HepG2 (cell line): ENCODE data around the gene SENP7. TPM values are rescaled to one million over a fixed set of nuclear protein-coding genes. Genes with fewer than 3 reads are reported as not detected.

ENCODE experiments used
- ATM ChIP-seq: fragments of 450-650 bp; IDR thresholded peaks from 2 replicates; pipeline ENCODE4 v1.7.1; 2017; ENCODE audit warnings: mild to moderate bottlenecking, borderline replicate concordance
- CENPT ChIP-seq: sonication (generic); formaldehyde crosslinking; IDR thresholded peaks from 2 replicates; pipeline ENCODE4 v1.8.0; 2022; ENCODE audit warnings: low read depth, mild to moderate bottlenecking, moderate library complexity, missing genetic modification reagents
- CSRNP2 ChIP-seq: sonication (generic); formaldehyde crosslinking; conservative IDR thresholded peaks from 2 replicates; pipeline ENCODE4 v1.8.0; 2022; ENCODE audit warnings: low read depth, missing genetic modification reagents
- EED ChIP-seq: sonication (generic); formaldehyde crosslinking; IDR thresholded peaks from 2 replicates; pipeline ENCODE4 v1.5.0; 2020; ENCODE audit warnings: mild to moderate bottlenecking, missing genetic modification reagents
- GTF2F1 ChIP-seq: fragments of 150-350 bp; IDR thresholded peaks from 2 replicates; pipeline ENCODE4 v1.6.1; 2014; ENCODE audit warnings: low read length
- HCFC1 ChIP-seq: fragments of 150-350 bp; IDR thresholded peaks from 2 replicates; pipeline ENCODE4 v1.6.1; 2014; ENCODE audit warnings: low read depth, low read length
- HNF4A ChIP-seq: sonication (generic); formaldehyde crosslinking; IDR thresholded peaks from 2 replicates; pipeline ENCODE4 v1.4.0; 2020; ENCODE audit warnings: missing genetic modification reagents
- KDM1A ChIP-seq: IDR thresholded peaks from 2 replicates; pipeline ENCODE4 v1.6.1; 2016; ENCODE audit warnings: missing compliant biosample characterization
- MEIS2 ChIP-seq: sonication (generic); formaldehyde crosslinking; IDR thresholded peaks from 2 replicates; pipeline ENCODE4 v1.9.0; 2021; ENCODE audit warnings: mild to moderate bottlenecking, missing genetic modification reagents
- PHF21A ChIP-seq: sonication (generic); formaldehyde crosslinking; IDR thresholded peaks from 2 replicates; pipeline ENCODE4 v1.5.0; 2020; ENCODE audit warnings: mild to moderate bottlenecking, missing genetic modification reagents
- RERE ChIP-seq: IDR thresholded peaks from 2 replicates; pipeline ENCODE4 v1.6.1; 2016; ENCODE audit warnings: low read depth, missing genetic modification reagents, missing compliant biosample characterization
- RFXANK ChIP-seq: IDR thresholded peaks from 2 replicates; pipeline ENCODE4 v1.6.1; 2016
- SNAPC2 ChIP-seq: sonication (generic); formaldehyde crosslinking; IDR thresholded peaks from 2 replicates; pipeline ENCODE4 v1.8.1; 2022; ENCODE audit warnings: mild to moderate bottlenecking, missing genetic modification reagents
- TMF1 ChIP-seq: sonication (generic); formaldehyde crosslinking; IDR thresholded peaks from 2 replicates; pipeline ENCODE4 v1.8.1; 2022; ENCODE audit warnings: low read depth, missing genetic modification reagents
- ZMAT3 ChIP-seq: sonication (generic); formaldehyde crosslinking; conservative IDR thresholded peaks from 2 replicates; pipeline ENCODE4 v1.7.0; 2021; ENCODE audit warnings: missing genetic modification reagents
- ZNF224 ChIP-seq: sonication (generic); formaldehyde crosslinking; IDR thresholded peaks from 2 replicates; pipeline ENCODE4 v1.5.0; 2020; ENCODE audit warnings: mild to moderate bottlenecking, missing genetic modification reagents
- ZNF274 ChIP-seq: sonication (generic); formaldehyde crosslinking; IDR thresholded peaks from 2 replicates; pipeline ENCODE4 v1.5.1; 2020; ENCODE audit warnings: mild to moderate bottlenecking, missing genetic modification reagents
- ZNF296 ChIP-seq: sonication (generic); formaldehyde crosslinking; conservative IDR thresholded peaks from 2 replicates; pipeline ENCODE4 v1.5.0; 2020; ENCODE audit warnings: mild to moderate bottlenecking, missing genetic modification reagents
- ZNF556 ChIP-seq: sonication (generic); formaldehyde crosslinking; IDR thresholded peaks from 2 replicates; pipeline ENCODE4 v1.4.0; 2020; ENCODE audit warnings: mild to moderate bottlenecking, missing genetic modification reagents, borderline replicate concordance
- ZNF704 ChIP-seq: sonication (generic); formaldehyde crosslinking; IDR thresholded peaks from 2 replicates; pipeline ENCODE4 v1.8.1; 2023; ENCODE audit warnings: mild to moderate bottlenecking, inconsistent platforms, moderate library complexity, missing genetic modification reagents, borderline replicate concordance
- ZNF761 ChIP-seq: sonication (generic); formaldehyde crosslinking; conservative IDR thresholded peaks from 2 replicates; pipeline ENCODE4 v1.4.0; 2020; ENCODE audit warnings: mild to moderate bottlenecking, missing genetic modification reagents
- polyA plus RNA-seq, 8 experiments: library from polyadenylated mRNA; depleted of rRNA in 3 of 8; stranded (reverse) in 7 of 8; unstranded in 1 of 8; fragments of >200 nt; fragmentation: Illumina TruSeq in 4 of 8; extraction: Trizol in 4 of 8; gene quantifications; 2 replicates each; pipeline versions ENCODE4 v1.2.1 to v1.2.3, GENCODE V29; 2011 to 2016; ENCODE audit warnings: low read depth in 4 of 8, missing spikeins in 1 of 8, mixed read lengths in 1 of 8; ENCODE audit not compliant: insufficient read depth in 1 of 8
- total RNA-seq, 5 experiments: library from RNA; depleted of rRNA; stranded (reverse); fragments of >200 nt; fragmentation: Illumina TruSeq; extraction: Trizol; gene quantifications; 2 replicates each; pipeline ENCODE4 v1.2.3, GENCODE V29; 2016; ENCODE audit warnings: low read depth in 1 of 5
- TF ChIP-seq, protein P1 (sequence below): IDR thresholded peaks from 2 replicates; pipeline ENCODE4 v1.6.1; 2016

Gene SENP7
- total and polyA plus RNA-seq, 2 of the 13 experiments (the other 11 are each of a cell fraction or from before 2014, with no cell fraction given): 9.1 to 10.3 TPM

- TF ChIP-seq GTF2F1 (no peak), CENPT (CRISPR knock-in tag) (no peak), SNAPC2 (CRISPR knock-in tag) (no peak), CSRNP2 (CRISPR knock-in tag) (no peak), RFXANK (CRISPR knock-in tag) (no peak), HNF4A (CRISPR knock-in tag) (no peak), KDM1A (CRISPR knock-in tag) (no peak), HCFC1 (no peak; the same call in 1 of the 2 replicates), ZMAT3 (CRISPR knock-in tag) (no peak), ZNF704 (CRISPR knock-in tag) (no peak), TMF1 (CRISPR knock-in tag) (no peak), ZNF556 (no peak), ZNF296 (CRISPR knock-in tag) (no peak), RERE (no peak), ZNF761 (no peak), PHF21A (CRISPR knock-in tag) (peak; percentile 63), MEIS2 (CRISPR knock-in tag) (no peak), ZNF224 (CRISPR knock-in tag) (no peak), ATM (no peak), EED (CRISPR knock-in tag) (no peak), ZNF274 (0 out of 2 replicates have a peak, but pooled peaks have one; percentile 41)
- TF ChIP-seq, protein P1, sequence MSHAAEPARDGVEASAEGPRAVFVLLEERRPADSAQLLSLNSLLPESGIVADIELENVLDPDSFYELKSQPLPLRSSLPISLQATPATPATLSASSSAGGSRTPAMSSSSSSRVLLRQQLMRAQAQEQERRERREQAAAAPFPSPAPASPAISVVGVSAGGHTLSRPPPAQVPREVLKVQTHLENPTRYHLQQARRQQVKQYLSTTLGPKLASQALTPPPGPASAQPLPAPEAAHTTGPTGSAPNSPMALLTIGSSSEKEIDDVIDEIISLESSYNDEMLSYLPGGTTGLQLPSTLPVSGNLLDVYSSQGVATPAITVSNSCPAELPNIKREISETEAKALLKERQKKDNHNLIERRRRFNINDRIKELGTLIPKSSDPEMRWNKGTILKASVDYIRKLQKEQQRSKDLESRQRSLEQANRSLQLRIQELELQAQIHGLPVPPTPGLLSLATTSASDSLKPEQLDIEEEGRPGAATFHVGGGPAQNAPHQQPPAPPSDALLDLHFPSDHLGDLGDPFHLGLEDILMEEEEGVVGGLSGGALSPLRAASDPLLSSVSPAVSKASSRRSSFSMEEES (CRISPR knock-in tag): no peak
Measured at GRCh38 chr3:101512646-101513418, at the start of gene SENP7 (continued).
